Esophagus muscularis mucosa (tissue), 4 donors: Measurements from ENCODE around the gene ANKS1B.

ENCODE experiments used
- CTCF ChIP-seq, 3 experiments: fragments of 200-600 bp in 2 of 3; fragments of 450-650 bp in 1 of 3; sonication (generic) in 2 of 3; IDR thresholded peaks; one replicate each; pipeline ENCODE4 v1.5.1; 2017 to 2019; ENCODE audit warnings: antibody characterized with exemption in 3 of 3, mild to moderate bottlenecking in 2 of 3, moderate library complexity in 1 of 3
- EP300 ChIP-seq: sonication (generic); formaldehyde crosslinking; IDR thresholded peaks from one replicate; pipeline ENCODE4 v1.6.1; 2017; ENCODE audit warnings: antibody characterized with exemption
- POLR2A ChIP-seq: fragments of 450-650 bp; IDR thresholded peaks from one replicate; pipeline ENCODE4 v1.6.1; 2017; ENCODE audit warnings: antibody characterized with exemption, moderate library complexity, mild to moderate bottlenecking, low read depth
- POLR2AphosphoS5 ChIP-seq, 2 donors: sonication (generic); formaldehyde crosslinking; IDR thresholded peaks; one replicate each; pipeline ENCODE4 v1.6.1; 2017; ENCODE audit warnings: antibody characterized with exemption in 2 of 2

DNA sequence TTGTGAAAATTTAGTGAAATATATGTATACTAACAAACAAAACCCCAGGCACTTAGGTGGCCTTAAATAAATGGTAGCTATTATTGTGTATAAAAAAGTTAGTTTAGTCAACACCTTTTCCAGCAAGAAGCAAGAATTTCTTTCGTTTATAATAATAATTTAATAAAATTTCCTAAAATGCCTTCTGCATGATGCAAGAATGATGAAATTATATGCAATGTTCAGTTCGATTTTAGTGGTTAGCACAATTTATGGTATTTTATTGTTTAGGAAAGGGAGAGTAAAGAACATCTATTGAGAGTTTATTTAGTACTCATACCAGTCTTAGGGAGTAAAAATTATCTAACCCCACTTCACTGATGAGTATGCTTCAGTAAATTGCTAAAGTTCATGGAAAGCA lies 1048.9 kb downstream of the ANKS1B start:
- no peak for TF ChIP-seq CTCF (IDR thresholded peaks at IDR 0.05)
- no peak for TF ChIP-seq POLR2AphosphoS5 (IDR thresholded peaks at IDR 0.05)
- TF ChIP-seq EP300 = no peak
- no peak for TF ChIP-seq POLR2A
